LNCaP clone FGC (cell line): ENCODE measurements around the gene CD48.
"Not testable (repeated sequence)": the region's sequence is repeated elsewhere in the genome, so short reads cannot be mapped to it uniquely, and the experiment has no call there.

Experiments
- DNase-seq: peaks from one replicate; pipeline ENCODE4 v3.0.0-alpha.2; 2011; ENCODE audit warnings: low read depth
- H3K4me3 ChIP-seq: 2 replicates; pipeline ENCODE4 v1.5.1; 2011; ENCODE audit warnings: mild to moderate bottlenecking, low read depth, low read length, control low read depth
- CTCF ChIP-seq: IDR thresholded peaks from 2 replicates; pipeline ENCODE4 v1.5.1; 2012; ENCODE audit warnings: mild to moderate bottlenecking; ENCODE audit not compliant: control insufficient read depth, insufficient read depth; ENCODE audit errors: extremely low read depth

Gene CD48

DNA sequence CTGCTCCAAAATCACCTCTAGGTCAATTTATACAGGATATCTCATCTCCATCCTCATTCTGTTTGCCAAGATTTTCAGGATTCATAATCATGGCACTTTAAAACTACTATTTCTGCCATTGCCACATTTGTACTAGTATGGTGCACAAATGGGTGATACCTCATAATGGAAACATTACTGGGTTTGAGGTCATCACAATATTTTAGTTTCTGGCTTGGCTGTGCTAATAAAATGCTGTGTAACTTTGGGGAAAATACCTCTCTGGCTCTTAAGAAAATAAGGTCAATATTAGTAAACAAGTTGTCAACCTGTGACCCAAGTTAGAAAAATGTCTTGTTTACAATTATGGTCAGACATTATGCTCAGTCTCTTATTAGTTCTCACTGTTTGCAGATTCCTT lies 22.7 kb upstream of the CD48 start:
- no peak for TF ChIP-seq CTCF
- H3K4me3 ChIP-seq: no peak overlapping the region
- no peak for DNase-seq

DNA sequence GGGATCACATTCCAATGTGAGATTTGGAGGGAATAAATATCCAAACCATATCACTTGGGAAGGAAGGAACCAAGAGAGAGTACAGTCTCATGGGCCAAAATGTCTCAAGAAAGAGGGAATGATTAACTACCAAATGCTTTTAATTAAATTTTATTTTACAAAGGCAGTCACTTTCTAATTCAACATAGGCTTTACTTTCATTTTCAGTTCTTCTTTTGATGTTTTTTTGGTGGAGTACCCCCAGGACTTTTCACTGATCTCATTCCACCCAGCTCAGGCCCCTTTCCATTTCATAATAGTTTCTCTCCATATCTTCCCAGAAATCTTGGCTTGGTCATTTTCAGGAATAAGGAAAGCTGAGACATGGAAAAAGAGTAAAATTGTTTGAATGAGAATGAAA lies 22.3 kb upstream of the CD48 start:
- H3K4me3 ChIP-seq: no peak overlapping the region
- no peak for TF ChIP-seq CTCF
- no peak for DNase-seq

GRCh38 chr1:160731990-160732389 lies 20.4 kb upstream of the CD48 start:
- no peak for DNase-seq
- no peak overlapping the region for H3K4me3 ChIP-seq
- no peak for TF ChIP-seq CTCF

GRCh38 chr1:160731564-160731963 lies 19.9 kb upstream of the CD48 start:
- H3K4me3 ChIP-seq, DNase-seq: not testable (repeated sequence)

DNA sequence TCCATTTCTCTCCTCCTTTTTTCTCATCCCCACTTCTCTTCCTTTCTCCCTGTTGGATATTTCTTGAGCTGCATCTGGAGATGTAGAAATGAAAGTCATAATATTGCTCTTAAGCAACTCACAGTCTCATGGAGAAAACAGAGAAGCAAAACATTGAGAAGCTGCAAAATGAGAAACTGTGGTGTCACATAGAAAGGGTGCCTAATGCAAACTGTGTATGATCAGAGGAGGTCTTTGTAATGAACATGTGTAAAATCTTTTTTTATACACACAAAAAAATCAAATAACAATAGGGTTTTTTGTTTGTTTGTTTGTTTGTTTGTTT lies 15.7 kb upstream of the CD48 start:
- no peak for TF ChIP-seq CTCF
- no peak overlapping the region for H3K4me3 ChIP-seq
- no peak for DNase-seq

GRCh38 chr1:160726498-160727315 lies 15.1 kb upstream of the CD48 start:
- DNase-seq: peak; percentile 40

DNA sequence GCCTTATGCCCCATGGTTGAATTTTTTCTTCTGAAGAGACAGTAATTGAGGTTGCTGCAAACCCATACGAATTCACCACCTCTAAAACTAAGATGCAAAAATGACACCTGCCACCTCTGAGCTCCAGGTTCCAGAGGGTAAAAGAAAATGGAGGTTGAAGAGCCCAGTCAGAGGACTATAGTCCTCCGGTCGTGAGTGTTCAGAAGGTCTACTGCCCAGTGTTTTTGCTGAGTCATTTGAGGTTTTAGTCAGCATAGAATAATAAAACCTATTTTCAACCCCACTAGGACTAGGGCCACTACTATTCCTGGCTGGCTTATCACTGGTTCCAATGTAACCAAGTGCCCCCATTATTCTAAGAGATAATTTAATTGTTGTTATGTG lies 14.5 kb upstream of the CD48 start:
- TF ChIP-seq CTCF: no peak
- H3K4me3 ChIP-seq: no peak overlapping the region
- DNase-seq: no peak

More at GRCh38 chr1:160726498-160727315, 15.1 kb upstream of the CD48 start:
- peak; percentile 94 for TF ChIP-seq CTCF
- no peak overlapping the region for H3K4me3 ChIP-seq
